Omental fat pad (tissue), 4 donors: ENCODE data around the gene CTIF. TPM values are rescaled to one million over a fixed set of nuclear protein-coding genes. Genes with fewer than 3 reads are reported as not detected.

Experiments used
- ATAC-seq: fragments of 150-250 bp; one replicate; pipeline ENCODE4 v1.9.1; 2016; ENCODE audit warnings: mild to moderate bottlenecking, moderate library complexity; ENCODE audit not compliant: low FRiP score
- DNase-seq: peaks from one replicate; pipeline ENCODE4 v3.0.0-alpha.2; 2019; ENCODE audit warnings: low spot score
- total RNA-seq, 4 donors: library from RNA; depleted of rRNA; stranded (reverse); fragments of >200 nt; gene quantifications; one replicate each; pipeline ENCODE4 v1.1.0, GENCODE V29; 2016
- TF ChIP-seq, protein P1 (sequence below), 3 donors: fragments of 450-650 bp; IDR thresholded peaks; one replicate each; pipeline ENCODE4 v1.5.1; 2016 to 2017; ENCODE audit warnings: antibody characterized with exemption in 3 of 3, mild to moderate bottlenecking in 3 of 3, moderate library complexity in 2 of 3

The CTIF gene
- total RNA-seq, 4 donors from 2014 or later, result 57.5 to 94.0 (median 72.4) TPM

DNA sequence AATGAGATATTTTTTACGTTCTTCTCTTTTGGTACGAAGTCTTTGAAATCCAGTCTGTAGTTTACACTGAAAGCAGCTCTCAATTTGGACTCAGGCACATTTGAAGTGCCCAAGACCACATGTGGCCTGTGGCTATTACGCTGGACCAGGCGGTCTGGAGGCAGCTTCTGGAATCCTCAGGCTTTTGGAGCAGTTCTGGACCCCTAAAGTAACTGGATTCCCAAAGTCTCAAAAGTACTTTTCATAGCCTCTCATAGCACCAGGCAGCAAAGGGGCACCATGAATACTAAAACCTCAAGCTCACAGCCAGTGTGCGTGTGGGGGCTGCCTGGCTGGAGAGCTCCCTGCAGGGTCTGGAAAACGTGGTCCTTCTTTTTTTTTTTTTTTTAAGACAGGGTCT, 293.0 kb downstream of the CTIF start:
- TF ChIP-seq, protein P1, sequence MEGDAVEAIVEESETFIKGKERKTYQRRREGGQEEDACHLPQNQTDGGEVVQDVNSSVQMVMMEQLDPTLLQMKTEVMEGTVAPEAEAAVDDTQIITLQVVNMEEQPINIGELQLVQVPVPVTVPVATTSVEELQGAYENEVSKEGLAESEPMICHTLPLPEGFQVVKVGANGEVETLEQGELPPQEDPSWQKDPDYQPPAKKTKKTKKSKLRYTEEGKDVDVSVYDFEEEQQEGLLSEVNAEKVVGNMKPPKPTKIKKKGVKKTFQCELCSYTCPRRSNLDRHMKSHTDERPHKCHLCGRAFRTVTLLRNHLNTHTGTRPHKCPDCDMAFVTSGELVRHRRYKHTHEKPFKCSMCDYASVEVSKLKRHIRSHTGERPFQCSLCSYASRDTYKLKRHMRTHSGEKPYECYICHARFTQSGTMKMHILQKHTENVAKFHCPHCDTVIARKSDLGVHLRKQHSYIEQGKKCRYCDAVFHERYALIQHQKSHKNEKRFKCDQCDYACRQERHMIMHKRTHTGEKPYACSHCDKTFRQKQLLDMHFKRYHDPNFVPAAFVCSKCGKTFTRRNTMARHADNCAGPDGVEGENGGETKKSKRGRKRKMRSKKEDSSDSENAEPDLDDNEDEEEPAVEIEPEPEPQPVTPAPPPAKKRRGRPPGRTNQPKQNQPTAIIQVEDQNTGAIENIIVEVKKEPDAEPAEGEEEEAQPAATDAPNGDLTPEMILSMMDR (IDR thresholded peaks at IDR 0.05), result no peak
- DNase-seq, result peak; percentile 13
- ATAC-seq, result no peak

DNA sequence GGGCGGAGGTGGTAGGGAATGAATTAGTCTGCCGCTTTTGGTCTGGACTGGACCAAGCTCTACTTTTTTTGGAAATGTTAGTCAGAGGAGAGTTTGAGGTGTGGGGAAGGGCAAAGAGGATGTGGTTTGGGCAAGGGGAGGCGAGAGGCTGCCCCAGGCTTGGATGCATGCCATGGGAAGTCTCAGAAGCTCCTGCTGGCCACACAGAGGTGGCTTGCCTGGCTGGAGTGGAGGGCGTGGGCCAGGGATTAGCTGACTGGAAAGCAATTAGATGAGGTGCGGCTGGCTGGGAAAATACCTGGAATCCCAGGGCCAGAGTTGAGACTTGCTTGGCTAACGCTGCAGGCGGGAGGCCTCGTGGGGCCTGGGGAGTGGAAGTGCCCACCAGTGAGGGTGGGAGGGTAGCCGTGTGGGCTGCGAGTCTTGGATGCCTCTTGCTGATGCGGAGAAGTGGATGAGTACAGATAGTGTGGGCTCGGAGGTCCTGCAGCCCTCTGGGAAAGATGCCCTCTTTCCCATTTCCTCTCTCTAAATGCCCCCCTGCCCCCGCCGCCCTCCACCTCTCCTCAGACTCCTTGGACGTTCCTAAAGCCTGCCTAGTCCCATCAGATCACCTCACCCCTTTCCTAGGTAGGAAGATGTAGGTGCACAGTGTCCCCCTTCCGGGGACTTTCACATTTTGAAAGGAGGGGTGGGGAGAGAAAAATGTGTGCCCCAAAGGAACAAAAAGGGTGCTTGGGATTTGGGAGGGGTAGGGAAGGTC, 294.3 kb downstream of the CTIF start:
- TF ChIP-seq, protein P1 (IDR thresholded peaks at IDR 0.05), result no peak
- DNase-seq (peak; percentile 21), ATAC-seq (no peak)

DNA sequence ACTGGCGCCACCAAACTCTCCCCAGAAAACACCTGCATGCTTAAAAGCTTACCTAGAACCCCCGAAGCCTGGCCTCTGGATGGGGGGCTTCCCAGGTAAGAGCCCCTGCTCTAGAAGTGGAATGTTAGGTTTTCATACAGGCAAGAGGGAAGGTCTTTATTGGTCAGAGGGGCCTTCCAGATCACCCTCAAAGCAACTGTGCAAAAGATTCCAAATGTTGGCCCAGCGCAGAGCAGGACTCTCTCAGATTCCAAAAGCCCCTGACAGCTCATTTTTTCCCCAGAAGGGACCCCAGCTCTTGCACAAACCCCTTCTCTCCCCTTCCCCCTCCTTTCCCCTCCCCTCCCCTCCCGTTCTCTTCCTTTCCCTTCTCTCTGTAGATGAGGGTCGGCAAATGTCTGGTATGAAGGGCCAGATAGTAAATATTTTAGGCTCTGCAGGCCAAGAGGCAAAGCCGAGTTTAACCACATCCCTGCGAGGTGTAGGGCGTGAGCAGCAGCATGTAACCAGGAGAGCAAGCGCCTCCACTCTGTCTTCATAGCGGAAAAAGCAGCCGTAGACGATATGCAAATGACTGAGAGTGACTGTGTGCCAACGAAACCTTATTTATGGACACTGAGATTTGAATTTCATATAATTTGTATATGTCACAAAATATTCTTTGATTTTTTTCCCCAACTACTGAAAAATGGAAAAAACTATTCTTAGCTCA, 295.0 kb downstream of the CTIF start:
- TF ChIP-seq, protein P1 (IDR thresholded peaks at IDR 0.05), result no peak
- peak; percentile 18 for DNase-seq
- ATAC-seq, result no peak

DNA sequence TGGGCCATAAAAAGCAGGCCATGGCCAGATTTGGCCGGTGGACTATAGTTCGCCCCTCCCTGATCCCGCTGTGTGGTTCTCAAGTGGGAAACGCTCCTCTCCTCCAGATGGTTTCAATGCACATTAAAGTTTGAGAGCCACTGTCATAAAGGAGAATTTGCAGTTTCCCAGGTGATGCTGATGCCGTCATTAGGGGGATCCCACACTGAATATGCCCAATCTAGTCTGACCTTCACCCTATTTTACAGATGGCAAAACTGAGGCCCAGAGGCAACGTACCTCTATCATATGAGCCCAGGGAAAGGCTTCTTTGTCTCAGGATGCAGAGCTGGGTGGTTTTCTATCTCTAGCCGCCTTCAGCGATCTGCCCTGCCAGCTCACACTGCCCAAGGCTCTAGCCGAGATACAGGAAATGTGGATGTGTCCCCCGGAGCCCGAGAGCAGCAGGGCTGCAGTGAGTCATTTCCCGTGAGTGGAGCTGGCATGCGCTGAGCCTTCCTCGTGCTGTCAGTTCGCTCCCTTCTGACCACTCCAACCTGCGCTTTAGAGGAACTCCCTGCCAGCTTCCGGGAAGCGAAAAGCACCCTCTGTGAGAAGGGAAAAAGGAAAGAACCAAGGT, 295.7 kb downstream of the CTIF start:
- TF ChIP-seq, protein P1 (IDR thresholded peaks at IDR 0.05), result no peak
- ATAC-seq, result peak; percentile 50
- peak; percentile 15 for DNase-seq

DNA sequence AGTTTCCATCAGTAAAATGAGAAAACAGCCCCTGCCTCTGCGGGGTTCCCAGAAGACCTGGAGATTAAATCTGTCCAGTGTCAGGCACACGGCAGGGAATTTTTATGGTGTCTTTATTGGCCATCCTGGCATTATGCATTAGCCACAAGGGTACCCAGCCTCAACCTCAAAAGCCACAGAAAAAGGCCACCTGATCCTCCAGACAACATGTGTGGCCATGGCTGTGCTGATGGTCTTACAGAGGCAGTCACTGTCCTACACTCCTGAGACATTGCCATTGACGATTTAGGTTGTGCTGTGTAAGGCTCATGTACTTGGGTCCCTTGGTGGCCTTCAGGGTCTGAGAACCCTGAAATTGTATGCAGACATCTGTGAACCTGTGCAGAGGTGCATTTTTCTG, 296.3 kb downstream of the CTIF start:
- DNase-seq, result no peak
- TF ChIP-seq, protein P1 (IDR thresholded peaks at IDR 0.05), result no peak
- ATAC-seq, result no peak

DNA sequence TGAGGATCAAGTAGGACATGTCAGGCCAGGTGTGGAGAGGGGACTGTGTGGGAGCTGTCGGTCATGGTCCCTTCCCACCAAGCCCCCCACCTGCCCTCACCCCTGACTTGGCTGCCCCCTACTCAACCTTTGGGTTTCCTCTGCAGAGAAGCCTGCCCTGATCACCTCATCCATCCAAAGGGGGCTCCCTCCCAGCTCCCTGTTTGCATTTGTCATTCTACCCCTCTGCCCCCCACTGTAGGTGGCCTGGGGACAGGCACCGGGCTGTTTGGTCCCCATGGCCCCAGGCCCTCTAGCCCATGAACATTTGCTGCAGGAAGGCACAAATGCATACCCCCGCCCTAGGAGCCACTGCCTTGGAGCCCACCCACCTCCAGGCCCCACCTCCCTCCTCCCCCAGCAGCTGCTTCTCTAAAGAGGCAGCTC, 296.9 kb downstream of the CTIF start:
- no peak for ATAC-seq
- no peak for DNase-seq
- TF ChIP-seq, protein P1 (IDR thresholded peaks at IDR 0.05), result no peak
